ENCODE results near the gene RAD51B.

RAD51B gene

DNA sequence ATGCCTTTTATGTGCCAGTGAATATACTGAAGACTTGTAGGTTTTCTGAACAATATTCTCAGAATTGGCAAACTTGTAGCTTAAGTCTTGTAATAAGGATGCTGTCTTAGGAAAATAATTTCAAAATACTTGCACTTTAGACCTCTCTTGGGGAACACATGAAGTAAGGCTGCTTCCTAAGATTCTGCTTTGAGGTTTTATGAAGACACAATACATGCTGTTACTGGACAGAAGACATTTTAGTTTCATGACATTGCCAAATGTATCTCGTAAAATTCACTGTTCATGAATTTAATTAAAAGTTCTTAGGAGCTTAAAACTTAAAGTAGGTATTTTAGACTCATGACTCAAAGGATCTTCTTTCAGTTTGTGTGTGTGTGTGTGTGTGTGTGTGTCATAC is 80.7 kb downstream of the RAD51B start:
- DNase-seq (ENCODE audit: low read depth, low spot score): no peak

DNA sequence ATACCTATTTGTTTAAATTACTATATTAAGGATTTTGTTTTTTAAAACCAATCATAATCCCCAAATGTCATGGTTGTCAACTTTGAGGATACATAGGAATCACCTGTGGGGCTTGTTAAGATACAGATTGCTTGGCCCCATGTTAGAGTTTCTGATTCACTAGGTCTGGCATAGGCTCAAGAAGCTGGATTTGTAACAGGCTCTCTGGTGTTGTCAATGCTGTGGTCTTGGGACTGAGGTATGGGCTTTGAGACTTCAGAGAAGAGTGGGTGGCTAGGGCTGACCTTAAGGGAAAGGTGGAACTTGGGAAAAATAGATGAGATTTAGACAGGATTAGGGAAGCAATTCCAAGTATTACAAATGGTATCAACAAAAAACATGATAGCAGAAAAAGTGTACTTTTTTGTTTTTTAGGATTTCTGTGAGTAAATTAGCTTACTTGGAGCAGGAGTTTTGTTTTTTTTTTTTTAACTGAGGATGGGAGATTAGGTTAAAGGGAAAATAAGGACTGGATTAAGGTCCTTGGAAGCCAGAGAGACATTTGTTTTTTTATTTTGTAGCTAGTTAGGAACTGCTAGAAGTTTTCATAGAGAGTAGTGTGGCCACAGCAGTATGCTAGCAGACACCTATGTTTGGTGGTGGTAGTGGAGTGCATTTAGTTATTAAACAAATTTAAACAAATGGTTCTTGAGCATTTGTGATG is 88.6 kb downstream of the RAD51B start:
- no peak for DNase-seq (ENCODE audit: low read depth, low spot score)

DNA sequence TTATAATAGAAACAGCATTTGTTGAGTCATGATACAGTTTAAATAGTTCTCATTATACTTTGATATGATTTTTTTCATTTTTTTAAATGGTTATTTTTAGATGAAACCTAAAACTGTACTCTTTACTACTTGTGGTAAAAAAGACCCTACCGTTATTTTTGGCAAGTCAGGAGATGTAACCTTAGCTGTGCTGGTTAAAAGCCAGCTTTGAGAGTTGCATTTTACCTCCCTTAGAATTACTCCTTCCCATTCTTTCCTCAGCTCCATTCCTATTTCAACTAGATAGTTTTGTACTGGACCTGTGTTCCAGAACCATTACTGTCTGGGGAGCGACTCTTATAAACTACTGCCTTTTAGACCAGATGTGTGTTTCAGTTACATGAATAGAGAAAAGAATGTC is 92.0 kb downstream of the RAD51B start:
- no peak for DNase-seq (ENCODE audit: low read depth, low spot score)

DNA sequence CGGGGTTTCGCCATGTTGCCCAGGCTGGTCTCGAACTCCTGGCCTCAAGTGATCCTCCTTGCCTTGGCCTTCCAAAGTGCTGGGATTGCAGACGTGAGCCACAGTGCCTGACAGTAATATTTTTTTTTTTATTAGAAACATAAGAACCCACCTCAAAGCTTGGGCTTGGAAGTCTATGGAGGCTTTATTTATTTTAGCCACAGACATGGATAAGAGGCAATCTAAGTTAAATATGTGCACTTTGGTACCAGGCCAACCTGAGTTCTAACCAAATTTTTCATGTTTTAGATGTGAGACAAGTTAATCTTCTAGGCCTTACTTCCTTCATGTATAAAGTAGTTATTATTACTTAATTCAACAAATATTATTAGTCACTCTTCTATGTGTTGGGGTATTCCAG is 96.9 kb downstream of the RAD51B start:
- no peak for DNase-seq (ENCODE audit: low read depth, low spot score)

DNA sequence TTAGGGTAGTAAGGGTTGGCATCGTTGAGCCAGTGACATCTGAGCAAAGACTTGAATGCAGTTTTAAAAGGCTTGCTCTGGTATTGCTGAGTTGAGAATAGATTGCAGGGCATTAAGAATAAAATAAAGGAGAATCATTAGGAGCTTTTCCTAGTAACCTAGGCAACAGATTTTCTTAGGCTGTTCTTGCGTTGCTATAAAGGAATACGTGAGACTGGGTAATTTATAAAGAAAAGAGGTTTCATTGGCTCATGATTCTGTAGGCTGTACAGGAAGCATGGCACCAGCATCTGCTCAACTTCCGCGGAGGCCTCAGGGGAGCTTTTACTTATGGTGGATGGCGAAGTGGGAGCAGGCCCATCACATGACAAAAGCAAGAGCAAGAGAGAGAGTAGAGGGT is 97.4 kb downstream of the RAD51B start:
- DNase-seq (ENCODE audit: low read depth, low spot score): no peak

DNA sequence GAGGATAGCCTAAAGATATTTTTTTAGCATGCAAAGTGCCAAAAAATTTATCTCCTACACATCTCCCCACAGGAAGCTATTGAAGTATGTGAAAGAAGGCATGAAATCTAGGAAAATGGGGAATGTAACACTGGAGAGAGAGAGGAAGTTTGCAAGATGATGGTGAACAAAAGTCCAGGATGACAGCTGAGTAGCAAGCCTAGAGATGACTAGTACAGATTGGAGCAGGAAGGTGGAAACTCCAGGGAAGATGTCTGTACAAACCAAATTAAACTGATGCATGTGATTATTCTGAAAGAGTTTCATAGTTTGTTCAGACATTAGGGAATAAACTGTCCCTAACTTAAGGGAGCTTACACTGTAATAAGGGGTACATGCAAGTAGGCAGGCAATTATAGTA is 99.3 kb downstream of the RAD51B start:
- no peak for DNase-seq (ENCODE audit: low read depth, low spot score)

DNA sequence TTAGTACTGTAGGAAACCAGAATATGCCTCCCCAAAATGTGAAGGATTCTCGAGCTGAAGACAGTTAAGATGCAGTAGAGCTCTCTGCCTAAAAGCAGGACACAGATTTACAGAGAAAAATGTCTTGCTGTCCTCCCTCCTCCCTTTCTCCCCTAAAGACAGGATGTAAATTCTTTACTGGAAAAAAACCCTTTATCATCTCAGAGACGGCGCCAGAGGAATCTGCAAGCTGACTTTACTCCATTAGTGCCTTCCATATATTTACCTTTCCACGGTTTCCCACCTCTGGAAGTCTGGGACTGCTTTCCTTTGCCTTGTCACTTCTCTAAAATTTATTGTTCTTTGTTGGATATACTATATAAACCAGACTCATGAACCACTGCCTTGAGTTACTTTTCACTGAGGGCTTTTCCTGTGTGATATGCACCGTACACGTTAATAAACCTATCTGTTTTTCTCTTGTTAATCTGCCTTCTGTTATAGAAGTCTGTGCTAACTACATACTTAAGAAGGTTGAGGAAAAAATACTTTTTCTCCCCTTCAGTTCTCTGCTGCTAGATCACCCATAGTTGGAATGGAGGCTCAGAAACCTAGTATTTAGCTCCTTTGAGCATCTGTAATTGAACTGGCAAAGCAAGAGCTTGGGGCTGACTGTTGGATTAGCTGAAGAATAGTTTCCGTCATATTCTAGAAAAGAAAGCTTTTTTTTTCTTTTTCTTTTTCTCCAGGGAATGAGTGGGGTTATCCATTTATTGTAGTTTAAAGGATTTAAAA is 99.9 kb downstream of the RAD51B start:
- no peak for DNase-seq (ENCODE audit: low read depth, low spot score)

DNA sequence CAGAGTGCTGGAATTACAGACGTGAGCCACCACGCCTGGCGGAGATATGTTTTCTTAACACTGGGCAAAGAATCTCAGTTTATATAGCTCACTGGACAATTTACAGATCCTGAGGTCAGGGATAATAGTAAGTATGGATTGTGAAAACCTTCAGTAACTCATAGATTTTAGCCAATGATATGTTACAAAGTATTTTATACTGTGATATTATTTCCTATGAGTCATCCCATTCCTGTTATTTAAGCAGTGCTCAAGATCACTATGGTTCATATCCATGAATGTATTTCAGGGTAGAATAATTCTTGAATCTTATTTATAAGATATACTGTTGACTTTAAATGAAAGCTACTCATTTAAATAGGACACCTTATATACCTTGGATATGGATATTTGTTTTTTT is 107.2 kb downstream of the RAD51B start:
- no peak for DNase-seq (ENCODE audit: low read depth, low spot score)

DNA sequence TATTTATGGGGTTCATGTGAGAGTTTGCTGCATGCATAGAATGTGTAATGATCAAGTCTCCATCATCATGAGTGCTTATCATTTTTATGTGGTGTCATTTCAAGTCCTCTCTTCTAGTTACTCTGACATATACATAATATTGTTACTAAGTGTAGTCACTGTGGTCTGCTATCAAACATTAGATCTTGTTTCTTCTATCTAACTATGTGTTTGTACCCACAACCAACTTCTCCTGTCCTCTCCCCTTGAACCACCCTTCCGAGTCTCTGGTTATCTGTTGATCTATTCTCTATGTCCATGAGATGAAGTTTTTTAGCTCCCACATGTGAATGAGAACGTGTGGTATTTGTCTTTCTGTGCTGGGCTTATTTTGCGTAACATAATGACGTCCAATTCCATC is 107.7 kb downstream of the RAD51B start:
- no peak for DNase-seq (ENCODE audit: low read depth, low spot score)

DNA sequence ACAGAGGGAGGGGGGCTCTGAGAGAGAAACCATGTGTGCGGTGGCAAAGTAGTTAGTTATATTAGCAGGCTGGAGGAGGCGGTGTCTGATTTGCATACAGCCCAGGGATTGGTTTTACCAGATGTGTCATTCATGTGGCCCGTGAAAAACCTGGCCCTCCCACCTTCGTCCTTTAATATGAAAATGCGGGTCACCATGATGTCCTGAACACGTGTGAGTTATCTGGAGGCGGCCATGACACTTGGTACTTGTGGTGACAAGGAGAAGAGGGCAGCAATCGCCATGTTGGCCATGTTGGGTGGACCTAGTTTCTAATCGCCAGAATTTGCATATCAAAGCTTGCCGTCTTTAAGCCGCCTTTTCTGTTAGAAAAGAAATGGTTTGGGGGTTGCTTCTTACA is 108.8 kb downstream of the RAD51B start:
- peak; percentile 52 for DNase-seq (ENCODE audit: low read depth, low spot score)

DNA sequence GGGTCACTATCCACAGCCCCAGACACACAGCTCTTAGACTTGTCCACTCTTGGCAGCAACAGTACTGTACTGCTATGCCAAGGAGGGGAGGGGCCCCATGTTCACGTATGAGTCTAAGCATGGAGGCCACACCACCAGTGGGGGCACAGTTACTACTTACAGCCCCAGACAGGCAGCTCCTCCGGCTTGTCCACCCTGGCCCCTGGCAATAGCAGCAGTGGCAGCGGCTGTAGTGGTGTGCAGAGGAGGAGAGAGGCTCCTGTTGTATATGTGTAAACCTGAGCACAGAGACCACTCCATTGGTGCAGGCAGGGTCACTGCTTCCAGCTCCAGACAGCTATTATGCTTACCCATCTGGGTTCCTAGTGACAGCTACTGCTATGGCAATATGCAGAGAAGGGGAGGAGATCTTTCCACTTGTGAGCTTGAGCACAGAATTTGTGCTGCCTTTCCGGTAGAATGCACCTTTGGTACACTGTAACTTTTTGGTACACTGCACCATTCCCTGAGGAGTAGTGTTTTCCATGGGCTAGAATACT is 113.2 kb downstream of the RAD51B start:
- no peak for DNase-seq (ENCODE audit: low read depth, low spot score)

DNA sequence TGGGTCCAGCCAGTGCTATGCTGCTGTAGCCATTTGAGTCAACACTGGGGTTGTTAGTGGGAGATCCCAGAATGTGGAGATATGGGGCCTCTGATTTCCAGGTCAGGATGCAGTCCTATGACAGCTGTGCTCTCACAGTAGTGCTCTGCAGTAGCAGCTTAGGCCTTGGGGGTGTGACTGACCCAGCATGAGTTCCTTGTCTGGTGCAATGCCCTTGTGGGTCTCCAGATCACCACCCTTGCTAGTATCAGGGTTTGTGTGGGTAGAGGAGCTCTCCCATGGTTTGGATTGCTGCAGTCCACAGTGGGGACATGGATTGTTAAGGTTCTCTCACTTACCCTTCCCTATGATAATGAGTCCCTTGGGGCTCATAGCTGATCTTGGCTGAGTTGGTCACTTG is 113.7 kb downstream of the RAD51B start:
- DNase-seq (ENCODE audit: low read depth, low spot score): no peak

DNA sequence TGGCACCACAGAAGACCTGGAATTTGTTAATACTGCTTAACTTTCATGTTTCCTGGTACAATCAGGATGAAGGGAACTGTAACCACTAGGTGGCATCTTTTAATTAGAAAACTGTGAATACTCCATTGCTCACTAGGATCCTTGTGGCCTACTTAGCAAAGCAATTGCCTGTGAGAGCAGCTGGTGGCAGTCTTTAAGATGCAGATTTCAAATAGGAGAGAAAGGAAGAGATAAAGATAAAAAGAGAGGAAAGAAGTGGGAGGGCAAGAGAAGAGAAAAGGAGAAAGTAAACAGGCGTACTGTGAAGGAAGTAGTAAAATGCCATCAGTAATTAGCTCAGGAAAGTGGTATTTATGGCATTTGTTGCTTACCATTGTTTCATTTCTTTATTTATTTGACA is 114.5 kb downstream of the RAD51B start:
- peak; percentile 95 for DNase-seq (ENCODE audit: low read depth, low spot score)

DNA sequence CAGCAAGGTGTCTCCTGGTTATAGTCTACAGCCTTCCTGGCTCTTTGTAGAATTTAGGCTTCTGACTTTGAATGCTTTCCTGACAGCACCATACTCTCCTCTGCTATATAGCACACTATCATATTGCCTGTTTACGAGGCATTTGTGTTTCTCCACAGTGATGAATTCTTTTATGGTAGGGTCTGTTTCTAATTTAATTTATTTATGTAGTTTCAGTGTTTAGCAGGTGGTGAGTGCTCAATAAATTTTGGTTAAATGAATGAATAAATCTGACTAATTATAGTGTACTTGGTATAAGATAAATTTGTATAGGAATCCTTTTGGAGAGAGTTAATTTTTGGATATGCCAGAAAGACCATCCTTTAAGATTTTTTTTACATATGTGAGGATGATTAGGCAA is 115.3 kb downstream of the RAD51B start:
- DNase-seq (ENCODE audit: low read depth, low spot score): no peak

DNA sequence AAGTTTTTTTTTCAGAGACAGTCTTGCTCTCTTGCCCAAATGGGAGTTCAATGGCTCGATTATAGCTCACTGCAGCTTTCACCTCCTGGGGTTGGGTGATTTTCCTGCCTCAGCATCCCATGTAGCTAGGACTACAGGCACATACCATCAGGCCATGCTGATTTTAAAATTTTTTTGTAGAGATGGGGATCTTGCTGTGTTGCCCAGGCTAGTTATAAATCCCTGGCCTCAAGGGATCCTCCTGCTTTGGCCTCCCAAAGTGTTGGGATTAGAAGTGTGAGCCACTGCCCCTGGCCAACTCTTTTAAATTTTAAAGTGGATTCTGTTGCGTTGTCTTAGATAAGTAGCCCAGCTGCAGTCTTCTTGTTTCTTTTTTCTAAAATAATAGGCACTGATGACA is 115.8 kb downstream of the RAD51B start:
- no peak for DNase-seq (ENCODE audit: low read depth, low spot score)

DNA sequence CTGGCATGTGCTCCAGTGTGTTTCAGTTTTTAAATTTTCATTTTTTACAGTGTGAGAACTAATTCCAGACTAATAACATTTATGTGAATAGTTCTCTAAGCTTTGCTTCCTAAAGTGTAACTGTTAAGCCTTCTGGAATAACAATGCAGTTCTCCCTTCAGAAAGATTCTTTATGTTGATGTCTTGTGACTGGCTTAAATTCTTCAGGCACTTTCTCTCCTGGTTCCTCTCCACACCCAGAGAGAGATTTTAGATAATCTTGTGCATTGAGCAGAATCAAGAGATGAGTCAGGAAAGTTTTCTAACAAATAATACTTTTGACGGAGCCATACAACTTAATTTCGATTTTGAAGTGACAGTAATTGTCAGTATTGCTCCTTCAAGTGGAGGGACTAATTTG is 118.5 kb downstream of the RAD51B start:
- no peak for DNase-seq (ENCODE audit: low read depth, low spot score)

DNA sequence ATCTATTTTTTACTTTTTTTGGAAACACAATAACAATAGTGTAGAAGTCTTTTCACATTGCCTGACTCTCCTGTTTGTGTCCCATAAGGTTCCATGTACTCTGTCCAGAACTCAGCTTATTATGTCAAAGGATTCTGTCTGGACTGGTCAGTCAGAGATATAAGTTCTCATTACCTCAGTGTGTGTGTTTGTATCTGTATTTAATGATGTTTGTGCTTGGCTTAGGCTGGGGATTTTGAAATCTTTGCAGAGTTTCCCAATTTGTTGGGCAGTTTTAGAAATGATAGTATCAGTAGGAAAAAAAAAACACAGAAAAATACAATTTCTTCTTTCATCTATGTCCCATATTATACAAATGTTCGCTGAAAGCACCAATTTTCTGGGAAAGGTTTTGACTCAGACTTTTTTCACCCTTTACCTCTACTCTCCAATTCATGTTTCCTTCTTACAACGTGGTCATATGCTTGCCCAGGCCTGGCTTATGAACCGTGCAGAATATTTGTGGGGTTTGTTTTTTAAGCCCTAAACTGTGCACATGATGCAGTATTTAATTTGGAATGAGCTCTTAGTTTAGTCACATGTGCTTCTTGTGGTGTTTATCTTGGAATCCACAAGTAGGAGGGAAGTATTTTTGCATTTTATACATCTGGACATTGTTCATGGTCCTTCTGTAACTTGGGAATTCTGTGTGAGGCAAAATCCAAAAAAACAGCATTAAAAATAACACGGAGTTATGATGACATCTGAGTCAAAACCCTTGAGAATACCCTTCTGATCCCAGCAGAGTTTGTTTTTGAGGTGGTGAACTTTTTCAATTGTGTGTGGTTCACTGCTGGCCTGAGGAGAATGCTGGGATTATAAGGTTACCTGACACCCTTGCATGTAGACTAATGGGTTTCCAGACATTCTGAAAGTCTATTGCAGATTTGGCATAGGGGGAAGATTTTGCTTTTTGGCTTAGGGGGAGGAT is 121.2 kb downstream of the RAD51B start:
- DNase-seq (ENCODE audit: low read depth, low spot score): no peak

DNA sequence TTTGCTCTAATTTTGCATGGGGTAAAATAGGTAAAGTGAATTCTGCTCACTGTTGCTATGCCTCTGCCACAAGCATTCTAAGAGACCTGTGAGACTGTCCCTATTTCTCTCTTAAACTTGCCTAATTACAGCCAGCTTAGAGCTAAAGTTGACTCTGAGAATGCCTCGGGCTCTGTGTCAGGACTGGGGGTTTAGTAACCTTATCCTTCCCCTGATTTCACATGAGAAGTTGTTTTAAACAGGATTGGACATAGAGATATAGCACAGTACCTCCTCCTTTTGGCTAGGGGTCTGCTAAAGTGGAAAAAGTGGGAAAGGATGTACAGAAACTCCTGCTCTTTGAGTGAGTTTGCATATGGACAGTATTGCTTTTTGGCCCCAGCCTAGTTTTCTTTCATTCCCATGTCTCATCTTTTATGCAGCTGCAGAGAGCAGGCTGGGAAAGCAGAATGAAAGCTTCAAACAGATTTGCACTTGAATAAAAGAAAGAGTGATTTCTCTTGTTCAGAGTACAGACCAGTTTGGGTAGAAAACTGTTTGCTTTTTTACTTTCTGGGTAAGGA is 122.0 kb downstream of the RAD51B start:
- no peak for DNase-seq (ENCODE audit: low read depth, low spot score)

DNA sequence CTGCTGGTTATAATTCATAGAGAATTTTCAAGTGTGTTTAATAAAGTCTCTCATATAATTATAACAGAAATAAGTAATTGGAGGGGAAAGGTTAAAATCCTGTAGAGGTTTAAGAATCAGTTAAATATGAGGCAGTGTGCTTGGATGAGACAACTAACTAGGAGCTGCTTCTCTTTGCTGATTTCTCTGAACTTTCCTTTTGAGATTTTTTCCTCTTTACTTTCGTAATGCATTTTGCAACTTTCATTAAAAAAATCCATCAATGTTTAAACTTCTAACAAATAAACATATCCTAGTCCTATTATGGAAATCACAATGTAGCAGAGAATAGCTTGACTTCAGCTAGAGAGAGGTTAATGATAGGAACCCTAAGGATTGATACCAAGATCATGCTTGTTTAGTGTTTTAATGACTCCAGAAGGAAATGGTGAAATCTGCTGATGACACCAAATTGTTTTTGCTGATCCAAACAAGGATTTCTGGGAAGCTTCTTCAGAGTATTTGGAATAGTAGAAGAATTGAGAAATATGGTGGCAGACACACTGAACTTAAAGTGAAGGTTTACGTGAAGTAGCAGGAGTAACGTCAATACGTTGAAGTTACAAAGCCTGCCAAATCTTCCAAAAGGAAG is 122.6 kb downstream of the RAD51B start:
- DNase-seq (ENCODE audit: low read depth, low spot score): no peak

DNA sequence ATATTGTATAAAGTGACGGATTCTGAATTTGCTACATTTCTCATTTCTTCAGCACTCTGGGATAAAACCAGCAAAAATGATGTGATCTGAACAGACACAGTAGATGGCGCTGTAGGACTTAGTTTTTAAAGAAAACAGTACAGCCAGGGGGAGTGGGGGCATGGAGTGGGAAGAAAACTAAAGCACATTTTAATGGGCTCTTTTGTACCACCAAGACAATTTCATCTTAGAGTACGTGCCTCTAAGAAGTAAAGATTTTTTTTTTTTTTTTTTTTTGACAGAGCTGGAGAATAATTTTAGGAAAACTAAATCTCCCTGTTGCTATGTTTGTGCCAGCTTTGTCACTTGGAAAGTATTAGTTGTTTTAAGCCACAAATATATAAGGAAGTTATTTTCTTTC is 124.4 kb downstream of the RAD51B start:
- peak; percentile 59 for DNase-seq (ENCODE audit: low read depth, low spot score)

DNA sequence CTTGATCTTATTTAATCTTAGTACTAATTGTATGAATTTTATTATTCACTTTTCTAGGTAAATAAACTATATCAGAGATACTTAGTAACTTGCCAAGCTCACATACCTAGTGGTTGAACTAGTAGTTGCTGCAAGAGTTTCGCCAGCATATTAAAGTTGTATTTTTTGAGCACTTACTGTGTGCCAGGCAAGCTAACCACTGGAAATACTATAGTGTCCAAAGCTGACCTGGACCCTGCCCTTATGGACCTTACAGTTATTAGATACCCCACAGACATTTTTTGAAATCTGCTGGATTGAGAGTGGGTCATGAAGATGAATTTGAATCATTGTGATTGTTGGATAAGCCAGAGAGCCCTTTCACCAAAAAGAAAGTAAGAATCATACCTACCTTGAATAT is 125.0 kb downstream of the RAD51B start:
- DNase-seq (ENCODE audit: low read depth, low spot score): no peak

Data from iPS DF 19.7 (cell line).